Activated T-cell treated with anti-CD3 and anti-CD28 coated beads, Interleukin-2, amount 50 U/mL, for 4 hours (primary cell): ENCODE measurements around the gene THSD4. TPM values are rescaled to one million over a fixed set of nuclear protein-coding genes. Genes with fewer than 3 reads are reported as not detected.
"Not testable (repeated sequence)": the region's sequence is repeated elsewhere in the genome, so short reads cannot be mapped to it uniquely, and the experiment has no call there.

Experiments used
- ATAC-seq, 2 donors: fragments of 200-7000 bp; cut with Tn5 transposase; one replicate each; pipeline ENCODE4 v1.10.0; 2021
- DNase-seq: peaks from one replicate; pipeline ENCODE4 v3.0.0-alpha.2; 2020
- H3K27me3 Mint-ChIP-seq: one replicate; pipeline ENCODE4 v1.8.0; 2021; ENCODE audit warnings: low read depth, mixed read lengths
- H3K36me3 Mint-ChIP-seq: one replicate; pipeline ENCODE4 v1.8.0; 2022; ENCODE audit warnings: mixed read lengths; ENCODE audit not compliant: insufficient read depth
- H3K4me1 Mint-ChIP-seq: one replicate; pipeline ENCODE4 v1.8.0; 2021; ENCODE audit warnings: low read depth, mixed read lengths
- H3K4me3 Mint-ChIP-seq: one replicate; pipeline ENCODE4 v1.8.0; 2021; ENCODE audit warnings: mild to moderate bottlenecking, moderate library complexity, mixed read lengths
- H3K9me3 Mint-ChIP-seq: one replicate; pipeline ENCODE4 v1.8.0; 2021; ENCODE audit warnings: mixed read lengths
- total RNA-seq, 3 donors: library from RNA; stranded (reverse); gene quantifications; one replicate each; pipeline ENCODE4 v1.2.1, GENCODE V29; 2021

THSD4 gene
- total RNA-seq, 3 donors from 2014 or later = 0.08 to 0.16 (median 0.11) TPM

DNA sequence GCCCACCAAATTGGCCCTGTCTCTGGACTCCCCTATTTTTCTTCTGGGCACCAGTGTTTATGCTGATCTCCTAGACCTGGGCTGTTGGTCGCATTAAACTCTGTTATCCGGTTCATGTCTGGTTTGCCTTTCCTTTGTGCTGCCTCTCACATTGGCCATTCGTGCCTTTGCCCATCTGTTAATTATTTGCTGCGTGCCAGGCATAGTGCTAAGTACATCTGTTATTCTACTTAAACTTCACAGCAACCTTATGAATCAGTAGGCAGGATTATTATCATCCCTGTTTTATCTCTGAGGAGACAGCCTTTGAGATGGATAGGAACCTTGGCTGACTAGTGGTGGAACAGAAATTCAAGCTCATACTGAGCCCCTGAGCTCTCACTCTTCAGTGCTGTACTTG lies 76.0 kb downstream of the THSD4 start:
- Mint-ChIP-seq H3K4me1 (no peaks in the 10 kb centered on the region), H3K4me3 (no peak overlapping the region), H3K36me3 (no peaks in the 10 kb centered on the region), H3K27me3 (no peaks in the 10 kb centered on the region), H3K9me3 (no peaks in the 10 kb centered on the region)
- no peak for ATAC-seq
- no peak for DNase-seq

DNA sequence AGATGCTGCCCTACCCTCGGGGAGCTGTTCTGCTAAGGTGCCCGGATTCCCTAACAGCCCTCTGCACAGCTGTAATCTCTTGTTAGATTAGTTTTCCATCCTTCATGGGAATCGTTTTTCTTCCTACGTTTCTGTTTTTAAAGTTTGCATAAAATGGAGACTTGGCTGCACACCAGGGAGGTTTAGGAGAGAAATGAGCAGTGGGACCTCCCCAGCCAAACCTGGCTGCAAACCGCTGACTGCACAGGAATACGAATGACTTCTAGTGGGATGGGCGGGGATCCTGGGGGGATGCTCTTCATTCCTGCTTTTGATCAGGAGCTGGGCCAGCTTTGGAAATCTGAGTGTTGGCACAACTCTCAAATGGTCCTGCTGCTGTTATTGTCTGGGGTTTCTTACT lies 77.5 kb downstream of the THSD4 start:
- no peaks in the 10 kb centered on the region for H3K27me3 Mint-ChIP-seq
- no peaks in the 10 kb centered on the region for H3K9me3 Mint-ChIP-seq
- H3K36me3 Mint-ChIP-seq = no peaks in the 10 kb centered on the region
- H3K4me3 Mint-ChIP-seq = no peak overlapping the region
- H3K4me1 Mint-ChIP-seq = no peaks in the 10 kb centered on the region
- DNase-seq = no peak
- ATAC-seq = no peak

GRCh38 chr15:71194286-71194685 lies 79.0 kb downstream of the THSD4 start:
- H3K9me3 Mint-ChIP-seq = no peaks in the 10 kb centered on the region
- ATAC-seq = no peak
- no peaks in the 10 kb centered on the region for H3K4me1 Mint-ChIP-seq
- no peaks in the 10 kb centered on the region for H3K27me3 Mint-ChIP-seq
- no peaks in the 10 kb centered on the region for H3K36me3 Mint-ChIP-seq
- no peak overlapping the region for H3K4me3 Mint-ChIP-seq
- no peak for DNase-seq

DNA sequence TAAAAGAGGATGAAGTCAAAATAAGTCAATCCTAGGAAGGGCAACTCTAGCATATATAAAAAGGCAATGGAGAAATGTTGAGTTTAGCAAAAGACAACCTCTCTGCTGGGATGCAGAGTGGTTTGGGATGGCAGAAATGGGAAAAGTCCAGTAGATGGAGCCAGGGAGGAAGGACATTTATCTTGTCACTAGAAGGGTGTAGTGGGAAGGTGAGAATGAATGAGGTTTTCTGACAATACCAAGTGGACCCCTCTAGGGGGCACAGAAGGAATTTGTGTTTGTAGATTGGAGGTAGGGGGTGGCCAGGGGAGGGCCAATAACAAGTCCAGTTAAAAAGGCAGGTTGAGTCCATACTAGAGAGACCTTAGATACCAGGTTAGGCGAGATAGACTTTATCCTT lies 80.0 kb downstream of the THSD4 start:
- no peak overlapping the region for H3K4me3 Mint-ChIP-seq
- H3K9me3 Mint-ChIP-seq = no peaks in the 10 kb centered on the region
- no peak for DNase-seq
- H3K36me3 Mint-ChIP-seq = no peaks in the 10 kb centered on the region
- H3K4me1 Mint-ChIP-seq = no peaks in the 10 kb centered on the region
- H3K27me3 Mint-ChIP-seq = no peaks in the 10 kb centered on the region
- no peak for ATAC-seq

DNA sequence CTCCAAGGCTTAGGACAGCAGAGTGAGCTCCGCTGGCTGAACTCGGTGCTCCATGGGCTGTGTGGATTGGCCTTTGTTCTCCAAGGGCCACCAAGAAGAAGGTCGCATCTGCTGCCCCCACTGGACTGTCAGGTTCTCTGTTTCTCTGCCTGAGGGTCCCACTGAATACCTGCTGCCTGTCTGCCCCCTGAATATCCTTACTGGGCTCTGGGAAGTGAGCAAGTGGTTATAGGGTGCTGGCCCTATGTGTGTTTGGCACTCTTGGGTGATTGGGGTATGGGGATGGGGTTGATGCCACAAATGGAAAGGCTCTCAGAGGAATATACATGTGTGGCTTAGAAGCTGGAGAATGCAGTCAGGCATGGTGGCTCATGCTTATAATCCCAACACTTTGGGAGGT lies 82.3 kb downstream of the THSD4 start:
- H3K36me3 Mint-ChIP-seq = no peaks in the 10 kb centered on the region
- DNase-seq = no peak
- H3K27me3 Mint-ChIP-seq = no peaks in the 10 kb centered on the region
- H3K4me3 Mint-ChIP-seq = no peak overlapping the region
- H3K9me3 Mint-ChIP-seq = no peaks in the 10 kb centered on the region
- H3K4me1 Mint-ChIP-seq = no peaks in the 10 kb centered on the region
- ATAC-seq = no peak

DNA sequence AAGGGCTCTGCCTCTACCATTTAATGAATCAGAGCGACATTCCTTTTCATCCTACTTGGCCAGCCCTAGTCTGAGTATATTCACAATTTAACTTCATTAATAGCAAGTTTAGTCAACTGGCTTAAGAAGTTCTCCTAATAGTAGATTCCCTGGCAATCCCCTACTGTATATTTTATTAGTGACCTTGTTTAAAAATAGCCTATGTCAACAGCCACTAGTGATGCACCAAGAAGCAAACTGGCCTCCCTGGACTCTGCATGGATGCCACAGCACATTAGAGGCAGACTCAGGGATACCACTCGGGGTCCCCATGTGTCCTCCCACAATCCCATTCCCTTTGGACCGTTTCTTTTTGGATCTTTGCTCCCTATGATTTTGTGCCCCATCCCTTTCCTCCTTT lies 83.6 kb downstream of the THSD4 start:
- no peak for ATAC-seq
- Mint-ChIP-seq H3K4me3 (no peak overlapping the region), H3K9me3 (no peaks in the 10 kb centered on the region), H3K4me1 (no peaks in the 10 kb centered on the region), H3K27me3 (no peaks in the 10 kb centered on the region), H3K36me3 (no peaks in the 10 kb centered on the region)
- DNase-seq = no peak

DNA sequence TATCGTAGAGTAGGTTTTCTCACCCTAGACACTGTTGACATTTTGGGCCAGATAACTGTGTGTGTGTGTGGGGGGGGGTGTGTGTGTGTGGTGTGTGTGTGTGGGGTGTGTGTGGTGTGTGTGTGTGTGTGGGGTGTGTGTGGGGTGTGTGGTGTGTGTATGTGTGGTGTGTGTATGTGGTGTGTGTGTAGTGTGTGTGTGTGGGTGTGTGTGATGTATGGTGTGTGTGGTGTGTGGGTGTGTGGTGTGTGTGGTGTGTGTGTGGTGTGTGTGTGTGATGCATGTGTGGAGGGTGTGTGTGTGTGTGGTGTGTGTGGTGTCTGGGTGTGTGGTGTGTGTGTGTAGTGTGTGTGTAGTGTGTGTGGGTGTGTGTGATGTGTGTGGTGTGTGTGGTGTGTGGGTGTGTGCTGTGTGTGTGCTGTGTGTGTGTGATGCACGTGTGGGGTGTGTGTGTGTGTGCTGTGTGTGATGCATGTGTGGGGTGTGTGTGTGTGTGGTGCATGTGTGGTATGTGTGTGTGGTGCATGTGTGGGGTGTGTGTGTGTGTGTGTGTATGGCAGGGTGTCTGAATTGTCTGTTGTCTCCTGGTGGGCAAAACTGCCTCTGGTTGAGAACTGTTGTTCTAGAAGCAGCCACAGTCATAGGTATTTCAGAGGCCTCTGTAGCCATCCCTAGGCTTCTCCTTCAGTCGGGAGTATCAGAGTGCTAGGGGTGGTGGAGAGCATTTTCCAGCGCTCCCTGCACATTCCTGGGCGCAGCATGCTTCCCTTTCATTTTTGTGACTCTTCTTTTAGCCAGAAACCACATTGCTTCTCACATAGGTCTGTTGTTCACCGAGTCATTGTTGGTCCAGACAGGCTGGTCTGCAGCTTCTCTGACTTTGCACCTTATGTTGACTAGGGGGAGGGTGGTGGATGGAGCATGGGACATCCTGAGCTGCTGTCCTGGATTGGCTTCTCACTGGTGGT lies 84.4 kb downstream of the THSD4 start:
- DNase-seq (no peak), ATAC-seq (no peak)
- H3K27me3 Mint-ChIP-seq = no peaks in the 10 kb centered on the region
- no peaks in the 10 kb centered on the region for H3K4me1 Mint-ChIP-seq
- H3K4me3 Mint-ChIP-seq = no peak overlapping the region
- H3K9me3 Mint-ChIP-seq = no peaks in the 10 kb centered on the region
- H3K36me3 Mint-ChIP-seq = no peaks in the 10 kb centered on the region

DNA sequence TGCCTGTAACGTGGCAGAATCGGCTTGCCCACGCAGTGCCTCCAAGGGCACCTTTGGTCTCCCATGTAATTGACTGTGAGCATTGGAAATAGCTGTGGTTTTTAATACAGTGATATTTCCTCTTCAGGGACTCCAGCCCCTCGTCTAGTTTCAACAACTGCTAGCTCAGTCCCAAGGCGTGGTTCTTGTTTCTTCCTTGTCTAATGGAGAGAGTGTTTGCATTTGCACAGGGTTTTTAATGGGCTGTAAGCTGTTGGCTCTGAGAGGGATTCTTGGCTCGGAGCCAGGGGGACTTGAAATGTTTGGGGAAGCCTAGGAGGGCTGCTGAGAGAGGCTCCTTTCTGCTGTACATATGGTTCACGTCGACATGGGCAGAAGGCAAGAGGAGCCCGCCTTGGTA lies 86.2 kb downstream of the THSD4 start:
- no peaks in the 10 kb centered on the region for H3K4me1 Mint-ChIP-seq
- no peaks in the 10 kb centered on the region for H3K27me3 Mint-ChIP-seq
- H3K36me3 Mint-ChIP-seq = no peaks in the 10 kb centered on the region
- H3K9me3 Mint-ChIP-seq = no peaks in the 10 kb centered on the region
- no peak for DNase-seq
- no peak overlapping the region for H3K4me3 Mint-ChIP-seq
- ATAC-seq = no peak

DNA sequence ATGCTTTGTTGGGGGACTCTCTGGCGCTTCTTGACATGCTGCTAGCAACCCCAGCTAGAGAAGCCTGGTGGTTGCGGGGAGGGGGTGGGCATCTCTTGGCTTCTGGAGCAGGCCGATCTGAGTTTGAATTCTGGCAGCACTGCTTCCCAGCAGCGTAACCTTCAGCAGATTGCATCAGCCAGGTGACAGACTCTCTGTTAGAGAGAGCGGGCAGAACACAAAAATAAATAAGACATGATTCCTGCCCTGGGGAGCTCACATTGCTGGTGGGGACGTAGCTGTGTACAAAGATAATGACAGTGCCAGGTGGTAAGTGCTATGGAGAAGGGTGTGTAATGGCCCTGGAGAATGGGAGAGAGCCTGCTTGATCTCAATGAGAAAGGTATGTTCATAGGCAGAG lies 87.4 kb downstream of the THSD4 start:
- Mint-ChIP-seq H3K9me3 (no peaks in the 10 kb centered on the region), H3K4me1 (no peaks in the 10 kb centered on the region), H3K36me3 (no peaks in the 10 kb centered on the region), H3K4me3 (no peak overlapping the region), H3K27me3 (peaks cover 2% of the 10 kb centered on the region)
- DNase-seq = no peak
- no peak for ATAC-seq

DNA sequence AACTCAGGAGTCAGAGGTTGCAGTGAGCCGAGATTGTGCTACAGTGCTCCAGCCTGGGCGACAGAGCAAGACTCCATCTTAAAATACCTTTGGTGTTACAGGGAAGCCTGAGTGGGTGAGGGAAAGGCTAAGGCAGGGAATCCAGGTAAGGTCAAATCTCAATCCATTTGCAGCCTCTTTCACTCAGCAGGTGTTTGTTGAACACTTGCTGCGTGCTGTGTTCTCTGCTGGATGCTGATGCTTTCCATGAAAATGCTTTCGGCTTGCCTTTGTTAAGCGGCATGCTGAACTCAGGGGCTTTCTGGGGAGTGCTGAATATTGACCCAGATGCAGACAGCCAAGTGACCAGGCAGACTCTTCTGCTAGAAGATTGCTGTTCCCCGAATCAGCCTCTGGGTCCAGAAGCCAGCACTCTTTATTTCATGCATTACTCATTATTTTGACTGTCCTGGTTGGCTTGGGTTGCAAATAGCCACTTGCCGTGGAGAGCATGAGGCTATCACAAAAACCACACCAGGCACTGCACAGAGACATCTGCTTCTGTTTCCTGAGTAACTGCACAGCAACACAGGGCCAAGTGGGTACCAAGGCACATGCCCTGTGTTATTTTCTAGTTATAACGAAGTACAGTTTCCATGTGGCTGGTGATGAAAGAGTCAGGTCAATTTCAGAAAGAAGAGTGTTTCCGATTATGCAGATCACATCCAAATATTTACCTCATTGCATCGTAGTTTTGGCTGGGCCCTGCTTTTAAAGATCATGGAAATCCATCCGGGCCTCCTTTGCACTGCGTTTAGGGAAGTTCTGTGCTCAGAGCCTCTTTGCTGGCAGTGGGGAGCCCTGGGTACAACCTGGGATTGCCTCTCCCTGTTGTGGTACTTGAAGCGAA lies 88.6 kb downstream of the THSD4 start:
- Mint-ChIP-seq H3K9me3 (no peaks in the 10 kb centered on the region), H3K36me3 (no peaks in the 10 kb centered on the region), H3K4me3 (no peak overlapping the region), H3K4me1 (no peaks in the 10 kb centered on the region), H3K27me3 (peaks cover 2% of the 10 kb centered on the region)
- no peak for DNase-seq
- no peak for ATAC-seq

DNA sequence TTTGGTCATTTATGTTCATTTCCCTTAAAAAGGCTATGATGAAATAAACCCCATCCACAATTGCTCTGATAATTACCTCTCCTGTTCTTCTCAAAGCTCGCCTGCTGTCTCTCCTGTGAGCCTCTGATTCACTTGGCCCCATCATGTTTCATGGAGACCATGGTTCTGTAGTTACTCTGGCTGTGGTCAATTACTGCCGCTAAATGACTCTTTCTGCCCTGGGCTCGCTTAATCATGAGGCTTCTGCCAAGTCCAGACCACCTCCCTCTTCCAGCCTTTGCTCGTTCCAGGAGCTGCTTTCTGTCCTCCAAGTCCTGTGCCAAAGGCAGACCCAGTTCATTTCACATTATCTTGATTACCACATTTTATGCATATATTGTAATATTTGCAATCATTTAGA lies 91.9 kb downstream of the THSD4 start:
- Mint-ChIP-seq H3K4me3 (no peak overlapping the region), H3K9me3 (no peaks in the 10 kb centered on the region), H3K4me1 (no peaks in the 10 kb centered on the region), H3K36me3 (no peaks in the 10 kb centered on the region), H3K27me3 (peaks cover 2% of the 10 kb centered on the region)
- DNase-seq = no peak
- no peak for ATAC-seq

GRCh38 chr15:71212146-71212545 lies 96.9 kb downstream of the THSD4 start:
- no peaks in the 10 kb centered on the region for H3K9me3 Mint-ChIP-seq
- H3K36me3 Mint-ChIP-seq = no peaks in the 10 kb centered on the region
- no peak for ATAC-seq

DNA sequence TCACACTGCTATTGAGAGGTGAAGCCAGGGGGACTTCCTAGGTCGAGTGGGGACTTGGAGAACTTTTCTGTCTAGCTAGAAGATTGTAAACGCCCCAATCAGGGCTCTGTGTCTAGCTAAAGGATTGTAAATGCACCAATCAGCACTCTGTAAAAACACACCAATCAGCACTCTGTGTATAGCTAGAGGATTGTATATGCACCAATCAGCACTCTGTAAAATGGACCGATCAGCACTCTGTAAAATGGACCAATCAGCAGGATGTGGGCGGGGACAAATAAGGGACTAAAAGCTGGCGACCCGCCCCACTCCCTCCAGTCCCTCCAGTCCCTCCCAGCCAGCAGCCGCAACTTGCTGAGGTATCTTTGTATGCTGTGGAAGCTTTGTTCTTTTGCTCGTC lies 98.7 kb downstream of the THSD4 start:
- ATAC-seq, DNase-seq, H3K4me1 Mint-ChIP-seq, H3K36me3 Mint-ChIP-seq, H3K4me3 Mint-ChIP-seq, H3K9me3 Mint-ChIP-seq: not testable (repeated sequence)
- H3K27me3 Mint-ChIP-seq = peaks cover 18% of the 10 kb centered on the region

More at GRCh38 chr15:71212146-71212545, 96.9 kb downstream of the THSD4 start:
- H3K4me1 Mint-ChIP-seq = no peaks in the 10 kb centered on the region
- no peak for DNase-seq
- H3K27me3 Mint-ChIP-seq = peaks cover 19% of the 10 kb centered on the region
- no peak overlapping the region for H3K4me3 Mint-ChIP-seq

DNA sequence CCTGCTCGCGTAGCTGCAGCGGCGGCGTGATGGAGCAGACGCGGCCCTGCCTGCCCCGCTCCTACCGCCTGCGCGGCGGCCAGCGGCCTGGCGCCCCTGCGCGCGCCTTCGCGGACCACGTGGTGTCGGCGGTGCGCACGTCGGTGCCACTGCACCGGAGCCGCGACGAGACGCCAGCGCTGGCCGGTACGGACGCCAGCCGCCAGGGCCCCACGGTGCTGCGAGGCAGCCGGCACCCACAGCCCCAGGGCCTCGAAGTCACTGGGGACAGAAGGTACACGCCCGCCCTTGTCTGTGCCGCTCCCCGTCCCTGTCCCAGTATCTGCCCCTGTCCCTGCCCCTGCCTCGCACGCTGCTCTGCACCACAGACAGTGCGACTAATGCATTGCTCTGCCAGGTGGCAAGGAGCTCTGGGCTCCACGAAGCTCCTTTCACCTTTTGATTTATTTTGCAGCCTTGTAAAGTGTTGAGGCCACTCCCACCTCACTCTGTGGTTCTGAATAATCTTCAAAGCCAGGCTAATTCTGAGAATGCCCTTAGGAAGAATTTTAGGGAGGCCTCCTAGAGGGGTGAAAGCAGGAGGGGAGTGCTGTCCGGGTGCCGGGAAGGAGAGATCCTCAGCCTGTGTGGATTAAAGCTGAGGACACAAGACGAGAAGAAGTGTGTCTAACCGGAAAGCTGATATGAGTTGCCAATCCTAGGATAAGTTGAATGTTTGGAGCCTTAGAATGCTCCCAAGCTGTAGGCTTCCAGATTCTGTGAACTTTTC lies 100.0 kb downstream of the THSD4 start:
- Mint-ChIP-seq H3K36me3 (no peaks in the 10 kb centered on the region), H3K9me3 (no peaks in the 10 kb centered on the region)

More for the DNA sequence above, 100.0 kb downstream of the THSD4 start:
- ATAC-seq = no peak
- H3K27me3 Mint-ChIP-seq = peaks cover 18% of the 10 kb centered on the region
- H3K4me3 Mint-ChIP-seq = no peak overlapping the region
- no peak for DNase-seq
- no peaks in the 10 kb centered on the region for H3K4me1 Mint-ChIP-seq
